ENCODE measurements around the gene GRP.

GRP gene

DNA sequence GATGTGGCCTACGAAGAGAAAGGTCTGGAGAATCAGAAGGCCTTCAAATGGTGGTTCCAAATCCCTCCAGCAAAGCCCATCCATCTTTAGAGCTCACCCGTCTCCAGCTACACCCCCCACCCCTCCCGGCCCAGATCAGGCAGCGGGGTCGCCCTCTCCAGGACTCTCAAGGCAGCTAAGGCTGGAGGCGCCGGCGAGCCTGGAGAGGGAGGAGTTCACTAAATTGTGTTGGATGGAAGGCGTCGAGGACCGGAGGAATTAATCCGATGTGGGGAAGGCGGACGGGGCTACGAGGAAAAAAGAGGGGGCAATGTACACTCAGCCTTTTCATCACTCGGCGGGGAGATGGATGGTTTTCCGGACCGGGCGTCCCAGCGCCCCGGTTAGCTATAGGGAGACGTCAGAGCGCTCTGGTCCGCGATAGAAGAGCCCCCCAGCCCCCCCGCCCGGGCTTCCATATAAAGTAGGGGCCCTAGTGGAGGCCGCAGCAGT, at the start of gene GRP:
TSS of gene GRP (plus strand) at position 487 of the 492 bp plus-strand sequence. CDS start 108 bp downstream, outside the sequence.
- DNase-seq = no peak

DNA sequence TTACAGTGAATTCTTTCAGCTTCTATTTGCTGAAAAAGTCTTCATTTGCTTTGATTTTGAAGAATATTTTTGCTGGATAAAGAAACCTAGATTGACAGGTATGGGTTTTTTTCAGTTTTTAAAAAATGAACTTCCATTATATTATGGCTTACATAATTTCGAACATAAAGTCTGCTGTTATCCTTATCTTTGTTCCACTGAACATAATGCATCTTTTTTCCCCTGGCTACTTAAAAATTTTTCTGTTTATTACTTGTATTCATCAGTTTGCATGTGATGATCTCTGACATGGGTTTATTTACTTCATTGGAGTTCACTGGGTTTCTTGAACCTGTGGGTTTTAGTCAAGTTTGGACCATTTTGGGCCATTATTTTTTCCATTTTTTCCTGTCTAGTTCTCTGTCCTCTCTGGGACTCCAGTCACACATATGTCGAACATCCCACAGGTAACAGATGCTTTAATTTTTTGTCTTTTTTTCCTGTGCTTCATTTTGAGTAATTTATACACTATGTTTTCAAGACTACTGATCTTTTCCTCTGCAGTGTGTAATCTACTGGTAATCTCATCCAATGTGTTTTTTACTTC, 47.2 kb upstream of the GRP start:
- no peak for DNase-seq

DNA sequence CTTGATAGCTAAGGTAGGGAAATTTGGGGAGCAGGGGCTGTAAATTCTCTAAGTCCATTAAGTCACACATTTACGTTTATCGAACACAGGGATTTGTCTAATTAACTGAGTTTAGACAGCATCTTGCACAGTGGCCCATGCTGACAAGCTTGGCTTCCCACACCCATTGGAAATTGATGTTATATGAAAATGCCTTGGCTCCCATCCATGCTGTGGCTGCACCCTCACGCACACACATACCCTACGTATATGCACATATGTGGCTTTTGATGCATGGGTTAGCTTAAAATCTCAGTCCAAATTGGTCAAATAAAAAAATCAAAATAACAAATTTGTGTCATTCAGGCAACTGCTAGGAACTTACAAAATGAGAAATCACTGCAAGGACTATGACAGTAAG, 42.5 kb upstream of the GRP start:
- DNase-seq = no peak

DNA sequence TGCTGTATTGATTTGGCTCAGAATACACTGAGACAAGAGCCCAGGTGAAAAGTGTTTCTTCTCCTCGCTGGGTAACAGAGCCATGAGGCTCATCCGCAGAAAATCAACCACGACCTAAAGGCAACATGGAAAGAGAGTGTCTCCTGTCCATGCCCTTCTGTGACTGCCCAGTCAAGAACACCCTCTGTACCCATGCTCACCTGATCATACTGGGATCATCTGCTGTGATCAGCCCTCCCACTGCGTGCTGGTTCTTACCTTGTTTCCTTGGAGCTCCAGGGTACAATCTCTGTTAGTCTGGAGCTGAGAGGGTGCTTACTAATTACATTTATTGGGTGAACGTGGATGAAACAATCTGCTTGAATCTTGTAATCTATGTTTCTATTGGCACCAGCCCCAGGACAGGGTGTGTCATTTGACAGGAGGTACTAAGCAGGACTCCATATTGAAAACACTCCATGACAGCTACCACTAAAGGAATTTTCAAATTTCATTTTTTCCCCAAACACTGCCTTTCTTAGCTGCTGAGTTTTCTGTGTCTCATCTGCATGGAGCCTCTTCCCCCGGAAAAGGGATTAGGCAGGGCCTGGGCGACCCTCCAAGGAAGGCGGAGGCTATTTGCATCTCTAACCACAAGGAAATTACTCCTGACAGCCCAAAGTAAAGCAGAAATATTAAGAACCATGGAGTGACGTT, 39.7 kb upstream of the GRP start:
- no peak for DNase-seq

DNA sequence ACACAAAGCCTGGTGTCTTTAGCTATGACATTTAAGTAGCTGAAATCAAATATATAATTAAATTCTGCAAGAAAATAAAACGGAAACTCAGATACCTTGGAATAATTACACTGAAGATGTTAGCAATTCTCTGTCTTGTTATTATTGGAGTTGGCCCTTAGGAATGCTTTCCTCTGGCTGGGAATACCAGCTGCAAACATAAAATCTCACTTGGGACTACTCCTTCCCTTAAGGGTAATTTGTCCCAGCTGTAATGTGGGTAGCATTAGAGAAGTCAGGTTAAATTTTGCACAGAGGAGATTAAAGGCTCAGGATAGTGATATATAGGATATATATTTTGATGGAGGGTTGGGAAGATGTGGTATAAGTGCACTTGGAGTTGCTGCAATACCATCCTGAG, 37.3 kb upstream of the GRP start:
- DNase-seq = no peak

DNA sequence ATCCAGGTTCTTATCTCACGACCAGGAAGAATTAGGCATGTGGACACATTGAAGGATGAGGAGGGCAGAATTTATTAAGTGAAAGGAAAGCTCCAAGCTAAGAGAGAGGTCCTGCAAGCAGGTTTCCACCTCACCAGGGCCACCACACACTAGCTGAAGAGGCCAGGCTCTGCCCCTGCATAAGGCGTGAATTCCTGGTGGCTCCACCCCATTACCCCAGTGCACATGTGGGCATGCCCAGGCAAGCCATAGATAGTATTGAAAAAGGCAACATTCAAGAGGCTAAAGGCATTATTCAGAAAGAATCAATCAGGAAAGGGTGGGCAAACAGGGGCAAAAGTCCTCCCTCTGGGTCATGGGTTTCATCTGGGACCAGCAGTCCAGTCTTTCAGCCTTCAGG, 30.9 kb upstream of the GRP start:
- DNase-seq = no peak

DNA sequence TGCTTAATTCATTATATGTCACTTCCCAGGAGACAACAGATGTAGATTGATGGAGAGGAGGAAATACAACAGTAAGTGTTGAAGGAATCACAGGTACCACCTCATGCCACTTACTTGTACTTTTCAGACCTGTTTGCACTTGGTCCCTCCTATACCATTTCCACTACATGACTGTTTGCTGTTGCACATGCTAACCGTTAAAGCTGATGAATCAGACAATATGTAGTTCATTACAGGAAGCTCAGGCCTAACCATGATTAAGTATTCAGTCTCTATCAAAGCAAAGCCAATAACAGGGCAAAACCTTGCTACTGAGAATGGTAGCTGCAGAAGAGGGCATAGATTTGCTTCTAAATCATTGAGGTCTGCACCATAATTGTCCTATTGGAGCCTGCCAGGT, 30.2 kb upstream of the GRP start:
- no peak for DNase-seq

DNA sequence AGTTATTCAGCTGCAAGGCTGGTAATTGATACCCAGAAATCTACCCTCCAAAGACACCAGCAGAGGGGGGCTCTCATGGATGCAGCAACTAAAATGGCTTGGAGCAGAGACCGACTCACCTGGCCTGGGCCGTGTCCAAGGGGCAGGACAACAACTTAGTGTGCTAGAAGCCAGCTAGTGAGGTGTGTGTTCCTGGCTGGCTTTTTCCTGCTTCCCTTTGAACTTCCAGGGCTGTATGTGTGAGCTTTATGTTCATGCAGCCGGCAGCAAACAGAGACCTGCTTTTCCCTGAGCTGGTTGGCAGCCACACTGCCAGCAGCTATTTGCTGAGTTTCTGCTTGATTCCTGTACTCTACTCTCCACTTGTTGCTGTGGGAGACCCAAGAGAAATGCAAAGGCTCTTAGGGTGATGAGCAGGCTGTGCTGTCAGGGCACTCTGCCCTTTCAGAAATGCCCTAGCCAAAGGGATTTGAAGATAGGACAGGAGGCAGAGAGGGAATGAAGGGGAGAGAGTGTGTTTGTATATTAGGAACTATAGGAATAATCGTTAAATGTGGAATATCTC, 23.7 kb upstream of the GRP start:
- DNase-seq = no peak

DNA sequence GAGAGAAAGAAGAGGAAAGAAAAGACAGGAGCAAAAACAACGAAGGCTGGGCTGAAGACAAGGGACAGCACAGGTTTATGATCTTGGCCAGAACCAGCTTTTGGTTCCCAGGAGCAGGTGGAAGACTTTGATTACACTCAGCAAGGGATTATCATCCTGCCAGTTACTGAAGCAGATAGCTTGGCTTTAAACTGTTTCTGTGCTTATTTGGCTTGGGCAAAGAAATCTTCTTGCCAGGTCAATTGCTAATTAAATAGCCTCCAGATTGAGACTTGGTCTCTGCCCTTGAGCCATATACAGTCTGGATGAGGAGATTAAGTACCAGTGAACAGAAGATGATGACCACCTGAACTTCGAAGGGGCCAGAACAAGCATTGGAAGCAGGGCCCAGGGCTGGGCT, 22.3 kb upstream of the GRP start:
- no peak for DNase-seq

DNA sequence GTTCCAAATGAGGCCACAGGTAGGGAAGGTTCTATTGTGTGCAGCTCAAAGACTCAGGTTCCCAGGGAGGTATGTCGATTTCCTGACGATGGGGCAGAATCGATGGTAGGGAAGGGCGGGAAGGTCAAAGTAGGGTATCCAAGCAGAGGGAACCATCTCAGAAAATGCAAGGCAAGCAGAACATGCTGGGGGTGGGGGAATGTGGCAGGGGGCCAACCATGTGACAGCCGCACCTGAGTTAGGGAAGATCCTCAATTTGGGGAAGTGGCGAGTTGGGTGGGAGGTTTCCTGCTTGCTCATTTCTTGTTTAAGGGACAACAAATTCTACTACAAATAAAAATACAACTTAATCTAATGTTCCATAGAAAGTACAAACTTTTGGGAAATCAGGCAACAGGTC, 21.7 kb upstream of the GRP start:
- no peak for DNase-seq

DNA sequence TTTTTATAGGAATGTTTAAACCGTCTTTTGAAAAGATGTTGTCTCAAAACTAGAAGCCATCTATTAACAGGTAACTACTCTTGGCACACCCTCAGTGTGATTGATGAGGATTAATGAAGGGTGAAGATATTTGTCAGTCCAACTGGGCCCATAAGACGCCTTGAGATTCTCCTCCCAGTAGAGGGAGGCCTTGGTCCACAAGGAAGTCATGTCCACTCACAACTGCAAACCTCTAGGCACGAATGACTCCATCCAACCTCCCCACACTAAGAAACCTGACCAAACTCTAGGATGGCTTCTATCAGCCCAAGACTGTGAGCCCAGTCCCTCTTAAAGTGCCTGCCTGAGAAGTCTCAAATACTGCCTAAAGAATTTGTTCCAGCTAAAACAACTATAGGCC, 19.2 kb upstream of the GRP start:
- DNase-seq = no peak

DNA sequence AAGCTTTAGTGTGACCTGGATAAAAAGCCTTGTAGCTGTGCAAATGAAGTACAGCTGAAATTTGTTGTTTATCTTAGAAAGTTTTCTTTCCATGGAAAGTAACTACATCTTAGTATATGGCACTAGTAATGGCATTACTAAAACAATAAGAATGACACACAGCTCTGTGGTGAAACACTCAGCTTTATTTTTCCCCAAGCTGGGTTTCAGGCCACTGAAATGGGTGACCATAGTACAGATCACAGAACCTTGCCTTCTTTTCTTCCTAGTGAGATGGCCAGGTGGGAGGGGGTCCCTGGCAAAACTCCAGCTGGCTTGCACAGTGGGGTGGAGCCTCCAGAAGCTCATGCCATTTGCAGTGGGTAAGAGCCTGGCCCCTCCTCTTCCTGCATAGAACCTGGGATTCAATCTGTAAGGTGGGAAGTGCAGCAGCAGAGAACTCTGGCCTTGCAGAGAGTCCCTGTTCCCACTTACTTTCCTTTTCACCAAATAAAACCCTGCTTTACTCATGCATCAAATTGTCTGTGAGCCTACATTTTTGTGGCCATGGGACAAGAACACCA, 17.6 kb upstream of the GRP start:
- DNase-seq = no peak

DNA sequence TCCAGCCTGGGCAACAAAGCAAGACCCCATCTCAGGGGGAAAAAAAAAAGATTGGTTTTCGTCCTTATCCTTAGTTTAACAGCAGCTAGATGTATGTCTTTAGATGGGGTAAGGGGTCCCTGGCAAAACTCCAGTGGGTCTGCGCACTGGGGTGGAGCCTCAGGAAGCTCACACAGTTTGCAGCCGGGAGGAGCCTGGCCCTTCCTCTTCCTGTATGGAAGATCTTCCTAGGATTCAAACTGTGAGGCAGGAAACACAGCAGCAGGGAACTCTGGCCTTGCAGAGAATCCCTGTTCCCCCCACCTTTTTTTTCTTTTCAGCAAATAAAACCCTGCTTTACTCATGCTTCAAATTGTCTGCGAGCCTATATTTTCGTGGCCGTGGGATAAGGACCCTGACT, 12.5 kb upstream of the GRP start:
- no peak for DNase-seq

DNA sequence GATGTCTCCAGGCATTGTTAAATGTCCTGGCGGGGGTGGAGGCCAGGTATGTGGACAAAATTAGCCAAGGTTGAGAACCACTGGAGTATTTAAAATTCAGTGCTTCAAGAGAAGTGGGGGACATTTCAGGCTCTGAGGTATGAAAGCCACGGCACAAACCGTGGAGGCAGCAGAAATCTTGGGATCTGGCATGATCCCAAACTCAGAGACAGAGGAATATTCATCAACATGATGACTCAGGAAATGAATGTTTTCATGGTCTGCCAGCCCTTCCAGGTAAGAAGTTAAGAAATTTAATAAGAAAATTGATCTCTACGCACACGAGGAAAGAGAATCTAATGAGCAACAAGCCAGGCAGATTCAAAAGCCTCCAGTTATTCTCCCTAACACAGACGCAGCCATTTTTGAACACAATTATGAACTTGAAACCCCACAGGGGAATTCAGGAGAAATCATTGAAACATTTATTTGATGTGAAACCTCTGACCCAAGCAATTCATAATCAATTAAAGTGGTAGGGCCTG, 11.3 kb upstream of the GRP start:
- no peak for DNase-seq

DNA sequence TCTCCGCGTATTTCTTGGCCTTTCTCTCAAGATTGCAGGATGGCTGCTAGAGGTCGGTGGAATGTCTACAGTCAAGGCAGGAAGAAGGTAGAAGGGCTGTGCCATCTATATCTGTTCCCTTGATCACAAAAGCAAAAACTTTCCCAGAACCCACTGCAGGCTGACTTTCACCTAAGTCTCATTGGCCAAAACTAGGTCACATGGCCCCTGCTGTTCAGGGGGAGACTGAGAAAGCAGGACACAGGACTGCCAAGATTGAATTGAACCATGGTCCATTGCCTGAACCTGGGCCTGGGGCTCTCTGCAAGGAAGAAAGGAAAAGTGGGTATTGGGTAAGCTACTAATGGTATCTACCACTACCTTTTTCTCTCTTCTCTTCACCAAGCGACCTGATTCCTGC, 9.7 kb upstream of the GRP start:
- DNase-seq = no peak

DNA sequence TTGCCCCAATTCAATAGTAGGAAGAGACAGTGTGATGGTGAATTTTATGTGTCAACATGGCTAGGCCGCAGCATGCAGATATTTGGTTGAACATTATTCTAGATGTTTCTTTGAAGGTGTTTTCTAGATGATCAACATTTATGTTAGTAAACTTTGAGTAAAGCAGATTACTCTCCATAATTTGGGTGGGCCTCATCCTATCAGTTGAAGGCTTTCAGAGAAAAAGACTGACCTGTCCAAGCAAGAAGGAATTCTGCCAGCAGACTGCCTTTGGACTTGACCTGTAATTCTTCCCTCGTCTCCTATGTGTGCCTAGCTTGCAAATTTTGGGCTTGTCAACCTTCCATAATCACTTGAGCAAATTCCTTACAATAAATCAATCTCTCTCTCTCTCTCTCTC, 8.3 kb upstream of the GRP start:
- DNase-seq = no peak

DNA sequence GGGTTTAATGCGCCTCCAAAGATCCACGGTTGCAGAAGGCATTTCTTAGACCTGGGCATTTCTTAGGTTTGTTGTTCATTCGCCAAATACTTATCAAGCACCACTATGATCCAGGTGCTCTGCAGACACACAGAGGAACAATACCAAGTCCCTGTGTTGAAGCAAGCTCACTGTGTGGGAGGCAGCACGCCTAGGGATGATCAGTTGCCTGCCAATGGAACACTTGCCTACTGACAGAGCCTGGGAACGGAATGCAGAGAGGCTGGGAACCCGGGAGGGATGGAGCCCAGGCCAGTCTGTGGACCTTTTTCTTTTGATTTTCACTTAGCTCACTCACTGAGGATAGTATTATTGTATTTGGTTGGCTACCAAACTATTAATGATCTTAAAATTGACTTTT, 1.9 kb upstream of the GRP start:
- DNase-seq = no peak

DNA sequence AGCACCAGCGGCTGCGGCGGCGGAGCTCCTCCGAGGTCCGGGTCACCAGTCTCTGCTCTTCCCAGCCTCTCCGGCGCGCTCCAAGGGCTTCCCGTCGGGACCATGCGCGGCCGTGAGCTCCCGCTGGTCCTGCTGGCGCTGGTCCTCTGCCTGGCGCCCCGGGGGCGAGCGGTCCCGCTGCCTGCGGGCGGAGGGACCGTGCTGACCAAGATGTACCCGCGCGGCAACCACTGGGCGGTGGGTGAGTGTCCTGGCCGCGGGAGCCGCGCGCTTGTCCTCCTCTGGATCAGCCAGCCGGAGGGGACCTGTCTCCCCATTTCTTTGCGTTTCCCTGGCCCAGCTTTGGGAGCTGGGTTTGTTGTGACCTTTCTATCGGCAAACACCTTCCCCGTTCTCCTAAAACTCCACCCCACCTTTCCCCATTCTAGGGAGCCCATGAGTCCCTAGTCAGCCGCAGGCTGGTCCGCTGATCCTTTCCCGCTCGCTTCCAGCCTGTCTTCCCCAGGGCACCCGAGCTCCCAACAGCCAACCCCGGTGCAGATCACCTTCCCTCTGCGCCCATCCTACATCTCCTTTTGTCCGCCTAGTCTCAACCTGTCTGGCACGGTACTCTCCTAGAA, 316 bp downstream of the GRP start:
- DNase-seq = no peak

DNA sequence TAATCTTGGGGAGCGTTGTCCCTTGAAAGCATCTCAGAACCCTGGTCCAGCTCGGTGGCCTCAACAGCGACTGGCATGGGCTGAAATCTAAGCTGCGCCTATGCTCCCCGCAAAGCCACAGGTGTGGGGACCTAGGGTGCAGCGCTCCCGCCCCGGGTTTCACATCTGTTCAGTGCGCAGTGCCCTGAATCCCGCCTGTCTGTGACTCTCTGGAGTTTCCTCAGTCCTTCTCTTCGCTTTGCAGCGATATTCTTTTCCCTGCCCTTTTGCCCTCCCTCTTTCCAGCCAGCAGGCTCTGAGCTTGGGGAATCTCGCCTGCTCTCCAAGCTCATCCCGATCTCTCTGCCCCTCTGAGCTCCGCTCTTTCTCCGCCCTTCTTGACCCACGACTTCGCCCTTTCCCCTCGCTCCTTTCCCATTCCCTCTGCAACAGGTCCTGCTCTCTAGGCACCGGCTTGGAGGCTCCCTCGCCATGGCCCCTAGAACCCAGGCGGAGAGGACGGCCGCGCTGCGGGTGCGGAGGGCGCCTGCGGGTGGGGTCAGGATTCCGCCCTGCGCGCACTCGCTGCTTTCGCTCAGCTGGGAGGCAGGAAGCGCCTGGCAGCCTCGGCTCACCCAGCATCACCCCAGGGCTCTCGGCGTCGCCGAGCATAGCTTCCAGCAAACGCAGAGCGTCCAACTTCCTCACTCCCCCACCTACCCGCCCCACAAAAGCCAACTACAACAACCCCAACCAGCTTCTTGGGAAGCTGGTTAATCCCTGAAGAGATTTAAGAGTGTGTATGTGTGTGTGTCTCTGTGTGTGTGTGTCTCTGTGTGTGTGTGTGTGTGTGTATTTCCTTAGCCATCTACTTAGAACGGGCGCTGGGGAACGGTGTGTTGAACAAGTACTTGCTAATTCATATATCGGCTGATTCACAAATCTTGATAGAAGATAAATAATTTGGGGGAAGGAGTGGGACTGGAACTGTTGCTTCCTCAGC, 1.1 kb downstream of the GRP start:
- DNase-seq = no peak

DNA sequence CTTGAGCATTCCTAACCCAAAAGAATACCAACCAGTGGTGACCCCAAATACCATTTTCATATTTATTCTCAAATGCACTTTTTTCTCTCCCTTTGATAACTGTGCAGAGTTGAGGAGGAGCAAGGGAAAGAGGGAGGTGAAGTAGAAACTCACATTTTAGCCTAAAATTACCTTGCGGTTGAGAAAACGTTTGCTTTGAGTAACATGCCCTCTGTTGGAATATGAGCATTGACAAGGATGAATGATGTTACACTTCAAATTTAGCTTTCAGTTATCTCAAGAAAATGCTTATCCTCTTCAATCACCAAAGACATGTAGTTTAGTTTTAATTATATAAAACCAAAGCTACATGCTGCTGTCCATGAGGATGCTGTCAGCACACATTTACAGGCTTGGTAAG, 2.4 kb downstream of the GRP start:
- no peak for DNase-seq

DNA sequence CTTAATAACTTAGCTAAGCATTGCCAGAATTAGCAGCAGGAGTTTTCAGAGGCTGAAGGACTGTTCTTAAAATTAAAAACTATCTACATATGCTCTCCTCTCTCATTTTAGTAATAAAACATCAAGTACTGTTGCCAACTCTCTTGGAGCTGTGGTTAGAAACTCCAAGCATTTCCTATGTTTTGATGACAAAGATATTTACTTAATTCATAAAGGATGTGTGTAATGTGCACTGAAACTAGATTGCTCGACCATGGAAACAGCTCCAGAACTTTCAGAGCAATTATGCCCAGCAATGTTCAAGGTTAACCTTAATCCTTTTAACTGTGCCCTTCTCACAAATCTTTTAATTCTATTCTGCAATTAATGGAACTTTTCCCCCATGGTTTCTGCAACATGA, 8.4 kb downstream of the GRP start:
- no peak for DNase-seq

DNA sequence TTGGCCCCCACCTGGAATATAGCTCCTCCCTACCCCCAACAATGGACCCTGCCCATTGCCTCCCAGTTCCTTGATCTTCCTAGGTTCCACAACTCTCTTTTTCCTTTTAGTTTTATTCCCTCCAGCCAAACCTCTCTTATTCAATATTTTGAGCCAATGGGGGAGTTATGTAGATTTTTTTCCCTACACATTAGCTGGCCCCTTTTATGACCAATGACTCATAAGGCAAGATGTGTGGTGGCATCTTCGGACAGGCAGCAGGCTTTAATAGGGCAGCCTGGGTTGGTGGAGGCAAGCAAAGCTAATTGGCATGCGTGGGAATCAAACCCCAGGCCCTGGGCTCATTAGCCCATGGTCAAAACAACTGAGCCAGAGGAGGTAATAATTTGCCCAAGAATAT, 9.2 kb downstream of the GRP start:
- DNase-seq = no peak
